KOPT-K1 (cell line): ENCODE data around the gene MMP21.

Experiments
- H3K27ac ChIP-seq: fragments of 200-600 bp; sonication (generic); 2 replicates; pipeline ENCODE4 v1.5.1; 2016; ENCODE audit warnings: antibody characterized with exemption, mild to moderate bottlenecking, low read depth, low read length; ENCODE audit not compliant: poor library complexity, severe bottlenecking
- H3K36me3 ChIP-seq: fragments of 200-600 bp; sonication (generic); 2 replicates; pipeline ENCODE4 v1.5.1; 2017; ENCODE audit warnings: antibody characterized with exemption, mild to moderate bottlenecking, low read length, moderate library complexity; ENCODE audit not compliant: insufficient read depth
- H3K9me3 ChIP-seq: fragments of 200-600 bp; sonication (generic); 2 replicates; pipeline ENCODE4 v1.5.1; 2017; ENCODE audit warnings: antibody characterized with exemption, low read length, mild to moderate bottlenecking; ENCODE audit not compliant: insufficient read depth, poor library complexity, severe bottlenecking

The MMP21 gene

GRCh38 chr10:125799451-125800182, 24.0 kb upstream of the MMP21 start:
- H3K9me3 ChIP-seq = no peaks in the 10 kb centered on the region
- peaks cover 76% of the 10 kb centered on the region for H3K36me3 ChIP-seq
- H3K27ac ChIP-seq = no peak overlapping the region

DNA sequence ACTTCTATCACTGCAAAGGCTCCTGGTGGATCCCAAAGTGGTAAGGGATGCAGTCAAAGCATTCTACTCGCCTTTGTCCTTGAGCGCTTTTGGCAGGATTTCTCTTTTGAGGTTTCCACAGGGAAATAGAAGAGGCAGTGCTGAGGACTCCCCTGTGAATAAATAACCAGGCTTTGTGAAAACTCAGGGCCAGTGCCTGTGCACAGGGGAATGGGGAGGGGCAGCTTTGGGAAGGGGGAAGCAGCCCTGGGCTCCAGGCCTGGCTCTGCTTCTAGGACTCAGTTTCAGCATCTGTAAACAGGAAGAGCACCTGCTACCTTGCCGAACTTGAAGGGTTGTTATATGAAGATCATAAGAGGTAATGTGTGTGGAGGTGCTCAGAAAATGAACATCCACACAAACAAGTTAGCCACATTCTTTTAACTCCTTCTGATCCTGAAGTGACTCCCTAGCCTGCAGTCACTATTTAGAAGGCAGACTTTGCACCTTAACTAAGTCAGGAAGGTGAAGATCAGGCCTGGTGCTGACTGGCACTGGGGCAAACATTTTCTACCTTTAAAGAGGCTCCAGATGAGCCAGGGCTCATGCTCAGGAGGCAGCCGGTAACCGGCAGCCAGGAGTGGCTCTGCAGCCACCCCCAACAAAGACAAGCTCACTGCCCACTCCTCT, 22.5 kb upstream of the MMP21 start:
- Histone ChIP-seq H3K27ac (no peak overlapping the region), H3K9me3 (no peaks in the 10 kb centered on the region), H3K36me3 (peaks cover 79% of the 10 kb centered on the region)

GRCh38 chr10:125797424-125797823, 21.8 kb upstream of the MMP21 start:
- H3K27ac ChIP-seq = no peak overlapping the region
- no peaks in the 10 kb centered on the region for H3K9me3 ChIP-seq
- peaks cover 78% of the 10 kb centered on the region for H3K36me3 ChIP-seq

DNA sequence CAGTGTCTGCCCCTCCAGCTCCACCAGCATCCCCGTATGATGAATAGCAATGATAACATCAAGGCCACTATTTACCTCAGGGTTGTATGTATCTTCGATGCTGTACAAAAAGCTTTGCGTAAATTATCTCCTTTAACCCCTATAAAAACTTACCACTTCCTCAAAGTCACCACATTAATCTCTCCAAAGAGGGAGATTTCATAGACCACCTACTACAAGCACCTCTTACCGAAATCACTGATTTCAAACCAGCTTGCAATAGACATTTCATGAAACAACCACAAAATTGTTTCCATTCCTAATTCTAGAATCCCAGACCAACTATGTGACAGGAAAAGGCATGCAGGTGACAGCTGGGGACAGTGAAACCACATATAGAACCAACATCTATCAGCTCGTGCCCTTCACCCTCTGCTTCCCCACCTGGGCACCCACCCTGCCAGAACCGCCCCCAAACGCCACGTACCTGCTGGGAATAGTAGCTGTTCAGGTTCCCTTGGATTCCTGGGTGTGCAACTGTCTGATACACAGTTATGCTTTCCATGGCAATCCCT, 20.1 kb upstream of the MMP21 start:
- peaks cover 84% of the 10 kb centered on the region for H3K36me3 ChIP-seq
- no peak overlapping the region for H3K27ac ChIP-seq
- H3K9me3 ChIP-seq = no peaks in the 10 kb centered on the region

DNA sequence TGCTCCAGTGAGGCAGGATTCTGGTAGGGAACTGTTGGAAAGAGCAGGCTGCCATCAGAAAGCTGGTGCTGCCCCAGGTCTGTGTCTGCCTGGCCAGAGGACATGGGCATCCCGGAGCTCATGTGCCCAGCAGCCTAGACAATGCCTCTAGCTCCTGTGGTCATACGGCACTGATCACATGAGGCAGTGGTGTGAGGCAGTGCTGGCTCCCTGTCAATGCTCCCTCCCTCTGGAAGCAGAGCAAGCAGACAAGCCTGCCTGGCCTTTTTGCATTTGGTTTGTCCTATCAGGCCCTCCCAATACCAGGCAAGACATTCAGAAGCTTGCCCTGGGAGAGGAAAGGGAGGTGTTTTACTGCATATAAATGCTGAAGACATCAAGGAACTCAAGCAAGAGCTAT, 19.5 kb upstream of the MMP21 start:
- Histone ChIP-seq H3K36me3 (peaks cover 79% of the 10 kb centered on the region), H3K27ac (no peak overlapping the region), H3K9me3 (no peaks in the 10 kb centered on the region)

DNA sequence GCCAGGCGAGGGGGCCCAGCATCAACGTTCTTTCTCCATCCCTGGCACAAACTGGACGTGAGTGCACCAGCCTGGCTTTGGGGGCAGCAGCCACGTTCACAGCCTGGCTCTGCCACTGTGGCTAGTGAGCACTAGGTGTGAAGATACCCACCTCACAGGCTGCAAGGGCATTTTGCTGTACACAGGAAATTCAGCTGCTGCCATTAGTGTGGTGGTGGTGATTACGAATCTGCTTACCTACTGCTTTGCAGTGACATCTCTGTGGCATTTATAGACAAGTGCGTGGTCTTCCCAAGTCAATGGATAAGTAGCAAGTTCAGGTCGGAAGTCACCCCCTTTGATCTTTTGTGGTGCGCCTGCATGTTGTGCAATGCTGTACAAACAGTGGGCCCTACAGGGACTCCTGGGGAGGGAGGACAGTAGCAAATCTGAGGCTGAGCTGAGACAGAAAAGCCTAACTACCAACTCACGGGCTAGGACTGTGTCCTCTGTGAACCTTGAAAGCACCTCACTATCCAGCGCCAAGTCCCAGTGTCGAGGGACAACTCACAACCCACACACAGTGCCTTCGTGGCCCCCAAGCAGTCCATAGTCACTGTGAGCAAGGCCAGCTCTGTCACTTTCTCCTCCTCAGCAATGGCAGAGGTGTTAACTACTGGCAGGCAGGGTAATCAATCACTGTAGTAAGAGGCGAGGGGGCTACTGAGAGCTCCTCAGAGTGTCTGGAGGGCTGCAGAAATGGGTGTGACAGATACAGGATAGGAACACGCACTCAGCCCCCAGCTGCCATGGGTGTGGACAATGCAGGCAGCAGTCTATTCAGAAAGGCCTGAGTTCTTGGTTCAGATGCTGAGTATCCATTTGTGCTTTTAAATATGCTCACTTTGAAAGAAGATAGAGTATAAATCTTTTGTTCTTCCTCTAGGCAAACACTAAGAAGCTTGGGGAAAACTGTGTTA, 17.0 kb upstream of the MMP21 start:
- Histone ChIP-seq H3K36me3 (peaks cover 84% of the 10 kb centered on the region), H3K9me3 (no peaks in the 10 kb centered on the region), H3K27ac (no peak overlapping the region)

- H3K27ac ChIP-seq = no peak overlapping the region
- H3K9me3 ChIP-seq = no peaks in the 10 kb centered on the region
- peaks cover 43% of the 10 kb centered on the region for H3K36me3 ChIP-seq
These were observed 12.8 kb upstream of the MMP21 start for GRCh38 chr10:125788156-125789034.

DNA sequence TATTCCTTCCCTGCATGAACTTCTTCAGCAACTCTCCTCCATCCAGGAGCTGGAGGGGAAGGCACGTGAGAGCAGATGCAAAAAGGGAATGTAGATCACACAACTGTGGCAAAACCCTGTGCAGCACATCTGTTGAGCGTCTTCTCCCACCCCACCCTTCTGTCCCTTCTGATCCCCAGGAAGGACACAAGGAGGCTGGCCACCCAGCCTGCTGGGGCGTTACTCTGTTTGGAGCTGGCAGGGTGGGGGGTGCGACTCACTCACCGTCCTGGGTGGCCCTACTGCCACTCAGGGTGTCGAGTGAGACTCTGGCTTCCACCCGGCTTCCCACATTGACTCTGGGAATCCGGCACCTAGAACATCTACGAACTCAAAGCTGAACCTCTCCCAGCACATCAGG, 10.2 kb upstream of the MMP21 start:
- H3K9me3 ChIP-seq = no peaks in the 10 kb centered on the region
- H3K27ac ChIP-seq = no peak overlapping the region
- peaks cover 27% of the 10 kb centered on the region for H3K36me3 ChIP-seq

GRCh38 chr10:125783957-125784356, 8.3 kb upstream of the MMP21 start:
- H3K9me3 ChIP-seq = no peaks in the 10 kb centered on the region
- no peak overlapping the region for H3K27ac ChIP-seq

GRCh38 chr10:125783408-125783807, 7.8 kb upstream of the MMP21 start:
- no peak overlapping the region for H3K27ac ChIP-seq

More at GRCh38 chr10:125783957-125784356, 8.3 kb upstream of the MMP21 start:
- H3K36me3 ChIP-seq = peaks cover 14% of the 10 kb centered on the region

DNA sequence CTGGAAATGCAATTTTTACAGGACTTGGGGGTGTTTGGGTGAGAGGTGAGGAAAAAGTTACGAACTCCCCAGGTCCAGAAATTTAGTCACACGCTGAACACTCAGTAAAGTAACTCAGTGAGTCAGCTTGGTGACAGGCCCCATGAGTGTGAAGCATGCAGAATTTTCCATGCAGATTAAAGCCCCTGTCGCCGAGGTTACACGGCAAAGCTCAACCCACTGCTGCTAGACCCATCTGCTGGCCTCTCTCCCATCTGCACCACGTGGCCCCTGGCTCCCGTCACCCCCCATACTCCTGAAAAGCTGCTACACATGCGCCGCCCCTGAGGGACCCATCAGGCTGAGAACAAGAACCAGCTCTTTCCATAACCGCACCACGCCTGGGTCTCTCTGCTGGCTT, 7.0 kb upstream of the MMP21 start:
- H3K9me3 ChIP-seq = no peaks in the 10 kb centered on the region
- peaks cover under 1% of the 10 kb centered on the region; the same call in 1 of the 2 replicates for H3K36me3 ChIP-seq
- no peak overlapping the region for H3K27ac ChIP-seq

More at GRCh38 chr10:125783408-125783807, 7.8 kb upstream of the MMP21 start:
- peaks cover 9% of the 10 kb centered on the region for H3K36me3 ChIP-seq
- no peaks in the 10 kb centered on the region for H3K9me3 ChIP-seq

DNA sequence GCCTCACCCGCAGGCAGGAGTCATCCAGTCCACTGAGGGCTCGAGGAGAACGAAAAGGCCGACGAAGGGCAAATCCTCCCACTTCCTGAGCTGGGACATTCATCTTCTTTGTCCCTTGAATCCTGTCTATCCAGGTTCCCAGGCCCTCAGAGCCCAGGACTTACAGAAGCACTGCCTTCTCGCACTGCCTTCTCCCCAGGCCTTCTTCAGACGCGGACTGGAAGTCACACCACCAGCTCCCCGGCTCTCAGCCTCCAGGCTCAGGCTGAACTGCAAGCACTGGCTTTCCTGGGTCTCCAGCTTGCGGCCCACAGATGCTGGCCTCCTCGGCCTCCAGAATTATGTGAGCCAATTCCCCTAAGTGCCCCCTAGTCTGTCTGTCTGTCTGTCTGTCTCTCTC, 6.4 kb upstream of the MMP21 start:
- Histone ChIP-seq H3K27ac (no peak overlapping the region), H3K9me3 (no peaks in the 10 kb centered on the region), H3K36me3 (no peaks in the 10 kb centered on the region)

- Histone ChIP-seq H3K27ac (no peak overlapping the region), H3K9me3 (no peaks in the 10 kb centered on the region)
These were observed 5.8 kb upstream of the MMP21 start for GRCh38 chr10:125781374-125781773.

More at GRCh38 chr10:125781374-125781773, 5.8 kb upstream of the MMP21 start:
- H3K36me3 ChIP-seq = no peaks in the 10 kb centered on the region
